ENCODE measurements around the gene NUP85. TPM values are rescaled to one million over a fixed set of nuclear protein-coding genes. Genes with fewer than 3 reads are reported as not detected.

The NUP85 gene
- total RNA-seq, 1 donor from 2014 or later: 61.1 TPM

DNA sequence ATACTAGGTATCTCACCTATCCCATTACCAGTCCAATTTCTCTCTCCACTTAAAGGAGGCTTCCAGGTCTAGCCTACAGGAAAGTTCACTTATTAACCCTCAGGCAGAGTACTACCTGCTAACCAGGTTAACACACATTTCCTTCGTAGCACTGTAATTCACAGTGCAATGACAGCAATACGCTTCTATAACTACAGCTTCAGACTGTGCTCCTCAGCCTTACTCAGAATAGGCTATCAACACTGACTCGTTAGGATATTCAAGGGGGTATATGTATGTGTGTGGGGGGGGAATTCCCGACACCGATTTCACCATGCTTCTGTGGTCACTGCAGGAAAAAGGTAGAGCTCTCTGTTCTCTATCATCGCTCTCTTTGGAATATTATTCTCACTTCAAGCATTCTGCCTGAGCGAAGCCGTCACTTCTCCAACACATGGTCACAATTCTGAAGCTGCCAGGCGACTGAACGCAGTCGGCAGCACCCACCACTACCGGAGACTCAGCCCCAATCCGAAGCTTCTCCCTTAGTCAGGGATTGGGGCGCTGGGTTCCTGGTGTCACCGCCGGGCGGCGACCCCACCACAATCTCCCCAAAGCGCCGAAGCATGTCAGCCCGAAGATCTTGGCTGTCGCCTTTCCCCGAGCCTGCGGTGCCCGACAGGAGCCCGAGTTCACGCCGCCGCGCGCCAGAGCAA is 55.3 kb downstream of the NUP85 start:
- H3K4me1 Mint-ChIP-seq (ENCODE audit: unreplicated experiment): peaks cover 44% of the 10 kb centered on the region
- H3K36me3 Mint-ChIP-seq (ENCODE audit: unreplicated experiment): peaks cover 11% of the 10 kb centered on the region

DNA sequence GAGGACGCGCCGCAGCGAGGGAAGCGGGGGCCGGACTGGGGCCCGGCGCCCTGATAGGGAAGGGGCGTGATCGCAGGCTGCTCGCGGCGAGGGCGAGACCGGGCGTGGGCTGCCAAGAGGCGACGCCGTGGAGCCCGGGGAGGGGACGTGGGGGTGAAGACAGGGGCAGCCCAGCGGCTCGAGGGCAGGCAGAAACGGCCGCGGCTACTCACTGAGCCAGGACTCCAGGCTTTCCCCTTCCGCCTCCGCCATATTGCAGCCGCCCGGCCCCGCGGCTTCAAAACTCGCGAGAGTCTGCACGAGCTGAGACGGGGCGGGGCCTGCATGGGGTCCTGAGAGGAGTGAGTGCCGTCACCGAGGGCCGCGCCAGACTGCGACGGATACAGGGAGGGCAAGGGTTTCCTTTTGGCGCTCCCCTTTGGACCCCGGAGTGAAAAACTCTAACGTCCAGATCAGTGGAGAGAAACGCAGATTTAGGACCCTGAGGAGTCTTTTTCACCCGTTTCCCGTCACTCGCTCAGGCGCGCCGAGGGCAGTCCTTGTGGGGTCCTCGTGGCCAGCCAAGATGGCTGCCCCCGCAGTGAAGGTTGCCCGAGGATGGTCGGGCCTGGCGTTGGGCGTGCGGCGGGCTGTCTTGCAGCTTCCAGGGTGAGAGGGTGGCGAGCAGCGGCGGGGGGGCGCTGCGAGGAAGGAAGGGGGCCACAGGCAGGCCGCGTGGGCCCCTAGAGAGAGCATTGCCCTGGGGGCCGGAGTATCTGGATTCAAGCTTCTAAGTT is 56.0 kb downstream of the NUP85 start, which contains the start of the genes GGA3 and MRPS7:
GGA3 (minus strand) TSS at position 271 of the 776 bp plus-strand sequence; CDS start at position 252, 19 bp downstream.
MRPS7 (plus strand) TSS at position 544 of the 776 bp plus-strand sequence; CDS start at position 566, 22 bp downstream.
- Mint-ChIP-seq H3K36me3 (ENCODE audit: unreplicated experiment) (peaks cover 15% of the 10 kb centered on the region), H3K27me3 (ENCODE audit: unreplicated experiment) (no peaks in the 10 kb centered on the region), H3K27ac (ENCODE audit: unreplicated experiment) (peak within 1 kb of the TSS; percentile 100), H3K4me1 (ENCODE audit: unreplicated experiment) (peaks cover 38% of the 10 kb centered on the region), H3K9me3 (ENCODE audit: unreplicated experiment) (no peaks in the 10 kb centered on the region), H3K4me3 (ENCODE audit: unreplicated experiment) (peak within 1 kb of the TSS; percentile 99)
- DNase-seq (ENCODE audit: extremely low spot score, unreplicated experiment): peak; percentile 98
- TF ChIP-seq, protein P1, sequence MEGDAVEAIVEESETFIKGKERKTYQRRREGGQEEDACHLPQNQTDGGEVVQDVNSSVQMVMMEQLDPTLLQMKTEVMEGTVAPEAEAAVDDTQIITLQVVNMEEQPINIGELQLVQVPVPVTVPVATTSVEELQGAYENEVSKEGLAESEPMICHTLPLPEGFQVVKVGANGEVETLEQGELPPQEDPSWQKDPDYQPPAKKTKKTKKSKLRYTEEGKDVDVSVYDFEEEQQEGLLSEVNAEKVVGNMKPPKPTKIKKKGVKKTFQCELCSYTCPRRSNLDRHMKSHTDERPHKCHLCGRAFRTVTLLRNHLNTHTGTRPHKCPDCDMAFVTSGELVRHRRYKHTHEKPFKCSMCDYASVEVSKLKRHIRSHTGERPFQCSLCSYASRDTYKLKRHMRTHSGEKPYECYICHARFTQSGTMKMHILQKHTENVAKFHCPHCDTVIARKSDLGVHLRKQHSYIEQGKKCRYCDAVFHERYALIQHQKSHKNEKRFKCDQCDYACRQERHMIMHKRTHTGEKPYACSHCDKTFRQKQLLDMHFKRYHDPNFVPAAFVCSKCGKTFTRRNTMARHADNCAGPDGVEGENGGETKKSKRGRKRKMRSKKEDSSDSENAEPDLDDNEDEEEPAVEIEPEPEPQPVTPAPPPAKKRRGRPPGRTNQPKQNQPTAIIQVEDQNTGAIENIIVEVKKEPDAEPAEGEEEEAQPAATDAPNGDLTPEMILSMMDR (IDR thresholded peaks at IDR 0.05): no peak

More for the DNA sequence above, 55.3 kb downstream of the NUP85 start:
- Mint-ChIP-seq H3K27ac (ENCODE audit: unreplicated experiment) (peak overlapping the region; percentile 100), H3K4me3 (ENCODE audit: unreplicated experiment) (peak overlapping the region; percentile 99), H3K9me3 (ENCODE audit: unreplicated experiment) (no peaks in the 10 kb centered on the region), H3K27me3 (ENCODE audit: unreplicated experiment) (no peaks in the 10 kb centered on the region)
- DNase-seq (ENCODE audit: extremely low spot score, unreplicated experiment): no peak
- TF ChIP-seq, protein P1 (IDR thresholded peaks at IDR 0.05): peak; percentile 12

DNA sequence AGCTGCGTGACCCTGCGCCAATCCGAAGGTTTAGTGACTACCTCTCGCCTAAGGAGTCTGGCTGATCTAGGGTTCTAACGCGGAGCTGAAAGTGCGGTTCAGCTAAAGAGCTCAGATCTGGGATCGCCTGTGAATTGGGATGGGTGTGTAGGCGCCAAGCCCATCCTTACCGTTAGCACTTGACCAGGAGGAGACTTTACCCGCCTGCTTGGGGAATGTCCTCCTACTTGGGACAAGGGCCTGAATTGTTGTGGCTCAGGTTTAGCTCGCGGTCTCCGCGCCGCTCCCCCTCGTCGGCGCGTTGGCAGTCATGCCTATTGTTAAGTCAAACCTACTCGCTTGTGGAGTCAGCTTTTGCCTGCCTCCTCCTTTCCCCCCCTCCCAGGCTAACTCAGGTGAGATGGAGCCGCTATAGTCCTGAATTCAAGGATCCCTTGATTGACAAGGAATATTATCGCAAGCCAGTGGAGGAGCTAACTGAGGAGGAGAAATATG is 56.7 kb downstream of the NUP85 start:
- peak overlapping the region; percentile 99 for H3K4me3 Mint-ChIP-seq (ENCODE audit: unreplicated experiment)
- H3K27ac Mint-ChIP-seq (ENCODE audit: unreplicated experiment): peak overlapping the region; percentile 100
- H3K27me3 Mint-ChIP-seq (ENCODE audit: unreplicated experiment): no peaks in the 10 kb centered on the region
- no peaks in the 10 kb centered on the region for H3K9me3 Mint-ChIP-seq (ENCODE audit: unreplicated experiment)
- DNase-seq (ENCODE audit: extremely low spot score, unreplicated experiment): no peak
- TF ChIP-seq, protein P1 (IDR thresholded peaks at IDR 0.05): no peak
- H3K36me3 Mint-ChIP-seq (ENCODE audit: unreplicated experiment): peaks cover 16% of the 10 kb centered on the region
- peaks cover 38% of the 10 kb centered on the region for H3K4me1 Mint-ChIP-seq (ENCODE audit: unreplicated experiment)

DNA sequence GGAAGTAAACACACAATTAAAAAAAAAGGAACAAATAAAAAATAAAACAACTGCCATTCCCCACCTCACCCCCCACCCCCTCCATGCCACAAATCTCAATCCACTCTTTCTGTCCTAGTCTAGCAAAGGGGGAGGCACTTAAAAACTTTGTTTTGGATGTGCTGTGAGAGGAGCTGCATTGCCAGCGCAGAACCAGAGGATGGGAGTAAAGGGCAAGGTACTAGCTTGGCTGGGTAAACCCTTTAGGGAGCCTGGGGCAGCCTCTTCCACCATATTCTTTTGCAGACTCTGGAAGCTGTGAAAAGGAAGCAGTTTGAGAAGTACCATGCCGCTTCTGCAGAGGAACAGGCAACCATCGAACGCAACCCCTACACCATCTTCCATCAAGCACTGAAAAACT is 57.6 kb downstream of the NUP85 start:
- H3K9me3 Mint-ChIP-seq (ENCODE audit: unreplicated experiment): no peaks in the 10 kb centered on the region
- no peak for DNase-seq (ENCODE audit: extremely low spot score, unreplicated experiment)
- H3K4me3 Mint-ChIP-seq (ENCODE audit: unreplicated experiment): peak overlapping the region; percentile 99
- TF ChIP-seq, protein P1 (IDR thresholded peaks at IDR 0.05): no peak
- no peaks in the 10 kb centered on the region for H3K27me3 Mint-ChIP-seq (ENCODE audit: unreplicated experiment)
- no peak overlapping the region for H3K27ac Mint-ChIP-seq (ENCODE audit: unreplicated experiment)
- H3K36me3 Mint-ChIP-seq (ENCODE audit: unreplicated experiment): peaks cover 16% of the 10 kb centered on the region
- peaks cover 35% of the 10 kb centered on the region for H3K4me1 Mint-ChIP-seq (ENCODE audit: unreplicated experiment)
